Measurements from ENCODE around the gene PAPOLB. TPM values are rescaled to one million over a fixed set of nuclear protein-coding genes. Genes with fewer than 3 reads are reported as not detected.

PAPOLB gene
- total and polyA plus RNA-seq, 2 of the 4 experiments (the other 2 are of a cell fraction): under 0.01 TPM; not detected in 1

GRCh38 chr7:4831723-4832495 is 29.9 kb downstream of the PAPOLB start:
- Histone ChIP-seq H2BK5ac (ENCODE audit: low read depth, low read length, poor library complexity, severe bottlenecking) (no peak overlapping the region), H4K91ac (ENCODE audit: insufficient read depth, low read depth, low read length) (no peak overlapping the region), H3K36me3 (ENCODE audit: control insufficient read depth, insufficient read depth, low read length) (no peaks in the 10 kb centered on the region), H3K9ac (ENCODE audit: low read depth, low read length) (no peak overlapping the region), H2BK15ac (ENCODE audit: low read depth, low read length) (no peak overlapping the region), H3K23ac (ENCODE audit: low read depth, low read length) (no peak overlapping the region), H3K14ac (replicated peaks; ENCODE audit: low read depth, low read length) (no peak overlapping the region), H3K27ac (ENCODE audit: insufficient read depth, low read length) (no peak overlapping the region), H3K4me3 (ENCODE audit: insufficient read depth, low read depth, low read length) (no peak overlapping the region), H2AK9ac (replicated peaks; ENCODE audit: low read depth, low read length, poor library complexity) (no peak overlapping the region), H3K9me3 (ENCODE audit: control insufficient read depth, insufficient read depth, low read length) (no peaks in the 10 kb centered on the region), H3K18ac (ENCODE audit: low read depth, low read length) (no peak overlapping the region), H3K79me1 (ENCODE audit: low read depth in 1 of 2, low read length in 2 of 2) (no peaks in the 10 kb centered on the region), H2BK120ac (ENCODE audit: low read depth, low read length) (no peak overlapping the region), H2BK20ac (ENCODE audit: low read depth, low read length) (no peak overlapping the region), H4K20me1 (ENCODE audit: insufficient read depth, low read length) (no peaks in the 10 kb centered on the region), H2AFZ (replicated peaks; ENCODE audit: low read length, poor library complexity) (no peak overlapping the region), H2AK5ac (ENCODE audit: low read depth, low read length) (no peak overlapping the region), H3K4me2 (ENCODE audit: low read depth, low read length) (no peak overlapping the region), H4K8ac (ENCODE audit: low read depth in 2 of 2, low read length in 2 of 2) (no peak overlapping the region), H3K9me1 (ENCODE audit: insufficient read depth, low read length) (no peaks in the 10 kb centered on the region), H3K56ac (ENCODE audit: extremely low read depth, insufficient read depth, low read length) (no peak overlapping the region), H3K27me3 (ENCODE audit: control insufficient read depth, insufficient read depth, low read length) (no peaks in the 10 kb centered on the region), H4K5ac (ENCODE audit: low read depth, low read length) (no peak overlapping the region), H3K4ac (ENCODE audit: low read depth, low read length) (no peak overlapping the region), H3K4me1 (ENCODE audit: control insufficient read depth, insufficient read depth, low read length) (no peaks in the 10 kb centered on the region)
- CTCF ChIA-PET: interaction anchor here (0.7 to 2.0 kb wide), 2 partner anchors 254 to 802 kb away, joined by 3 to 14 read pairs; no protein-coding TSS in a partner anchor
- BruUV-seq (replicated peaks): no TSS peak
- TF ChIP-seq MXI1 (IDR thresholded peaks at IDR 0.05; ENCODE audit: borderline replicate concordance, low read depth, low read length) (no peak), USF2 (IDR thresholded peaks at IDR 0.05; ENCODE audit: low read depth, low read length) (no peak), NFE2L2 (IDR thresholded peaks at IDR 0.05; ENCODE audit: low read depth, low read length) (no peak), POLR2A (IDR thresholded peaks at IDR 0.05; ENCODE audit: low read depth, low read length) (no peak), CHD1 (IDR thresholded peaks at IDR 0.05; ENCODE audit: low read depth, low read length) (no peak), RCOR1 (IDR thresholded peaks at IDR 0.05; ENCODE audit: insufficient replicate concordance, low read length) (no peak), SMC3 (IDR thresholded peaks at IDR 0.05; ENCODE audit: low read depth, low read length) (no peak), BHLHE40 (IDR thresholded peaks at IDR 0.05; ENCODE audit: low read depth, low read length) (no peak), CEBPB (IDR thresholded peaks at IDR 0.05; ENCODE audit: low read depth, low read length) (no peak), MAZ (IDR thresholded peaks at IDR 0.05; ENCODE audit: borderline replicate concordance, low read depth, low read length) (no peak), CTCF (conservative IDR thresholded peaks at IDR 0.05; ENCODE audit: low read depth, low read length) (no peak), ELK1 (IDR thresholded peaks at IDR 0.05; ENCODE audit: borderline replicate concordance, low read depth, low read length) (no peak)
- POLR2A ChIA-PET (ENCODE audit: unreplicated experiment): no interaction called here
- intact Hi-C loops (cut with micrococcal nuclease): loop anchor here (2.0 kb wide), 1 partner anchor 51 kb away; the partner anchor contains the start of gene RADIL
- dilution Hi-C loops (cut with HindIII; ENCODE audit: low sequenced_read_pairs, unreplicated experiment): no loop called here
- 68% methylated on average over 6 of the region's 17 CpGs; no CpG with 5 or more reads in 1 of the 2 experiments for WGBS, 2 experiments (ENCODE audit: extremely low coverage in 2 of 2, insufficient read length in 1 of 2)
- in situ Hi-C loops (cut with MboI; ENCODE audit: low sequenced_read_pairs): no loop called here
- ATAC-seq (ENCODE audit: low read depth): no peak
- DNase-seq: no peak
